ENCODE data around the gene HGS. TPM values are rescaled to one million over a fixed set of nuclear protein-coding genes. Genes with fewer than 3 reads are reported as not detected.

The HGS gene
- total and polyA plus RNA-seq, 2 donors (not counting 3 experiments of a cell fraction or from before 2014, with no cell fraction given): 166 to 191 TPM

DNA sequence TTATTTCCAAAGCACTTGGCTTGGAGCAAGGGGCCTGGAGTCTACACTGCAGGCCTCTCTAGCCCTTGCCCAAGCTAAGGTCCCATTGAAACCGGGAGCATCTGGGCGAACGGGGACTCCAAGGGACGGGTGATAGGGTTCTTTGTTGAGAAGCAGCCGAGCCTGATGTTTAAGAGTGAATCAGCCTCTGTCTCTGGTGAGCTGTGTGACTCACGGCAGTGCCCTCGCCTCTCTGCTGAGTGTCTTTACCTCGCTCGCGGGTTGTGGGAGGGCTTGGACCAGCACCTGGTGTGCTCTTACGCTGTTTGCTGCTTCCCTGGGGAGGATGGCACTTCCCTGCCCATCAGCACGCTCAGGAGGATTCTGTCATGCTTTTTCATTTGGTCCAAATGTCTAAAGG lies 1.3 kb downstream of the HGS start:
- DNase-seq (ENCODE audit: low read depth, low spot score) (peak; percentile 17), FAIRE-seq (peak; percentile 53)
- intact Hi-C loops (cut with micrococcal nuclease): loop anchor here (2.0 kb wide), 1 partner anchor 18 kb away; the partner anchor contains the start of gene MRPL12
- POLR2A ChIA-PET: no interaction called here
- H3K4me3 ChIP-seq (replicated peaks in 1 of 3; ENCODE audit: insufficient read depth in 1 of 3, low read depth in 1 of 3, low read length in 3 of 3): peak overlapping the region in 2 of 3 experiments; percentile 50 to 93
- no peaks in the 10 kb centered on the region for H3K9me1 ChIP-seq (replicated peaks; ENCODE audit: control insufficient read depth, extremely low read depth, insufficient read depth, low read length)
- H3K9me3 ChIP-seq (replicated peaks; ENCODE audit: control insufficient read depth, insufficient read depth, low read length): no peaks in the 10 kb centered on the region
- TF ChIP-seq POLR2AphosphoS5 (IDR thresholded peaks at IDR 0.05; ENCODE audit: insufficient read depth, low read depth, low read length) (no peak), JUN (IDR thresholded peaks at IDR 0.05; ENCODE audit: borderline replicate concordance, insufficient read depth, insufficient read length, low read depth) (no peak), GATA2 (IDR thresholded peaks at IDR 0.05; ENCODE audit: insufficient read depth, insufficient read length, low read depth, low read length) (no peak), POLR2A (IDR thresholded peaks at IDR 0.05; ENCODE audit: low read depth, low read length) (no peak), EZH2 (IDR thresholded peaks at IDR 0.05; ENCODE audit: borderline replicate concordance, low read depth, low read length, severe bottlenecking) (no peak), MYC (IDR thresholded peaks at IDR 0.05; ENCODE audit: low read depth, low read length) (no peak), FOS (IDR thresholded peaks at IDR 0.05; ENCODE audit: borderline replicate concordance, insufficient read depth, low read length) (no peak)
- TF ChIP-seq, protein P1, sequence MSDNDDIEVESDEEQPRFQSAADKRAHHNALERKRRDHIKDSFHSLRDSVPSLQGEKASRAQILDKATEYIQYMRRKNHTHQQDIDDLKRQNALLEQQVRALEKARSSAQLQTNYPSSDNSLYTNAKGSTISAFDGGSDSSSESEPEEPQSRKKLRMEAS (IDR thresholded peaks at IDR 0.05; ENCODE audit: insufficient read depth, insufficient read length): no peak
- TF ChIP-seq, protein P2, sequence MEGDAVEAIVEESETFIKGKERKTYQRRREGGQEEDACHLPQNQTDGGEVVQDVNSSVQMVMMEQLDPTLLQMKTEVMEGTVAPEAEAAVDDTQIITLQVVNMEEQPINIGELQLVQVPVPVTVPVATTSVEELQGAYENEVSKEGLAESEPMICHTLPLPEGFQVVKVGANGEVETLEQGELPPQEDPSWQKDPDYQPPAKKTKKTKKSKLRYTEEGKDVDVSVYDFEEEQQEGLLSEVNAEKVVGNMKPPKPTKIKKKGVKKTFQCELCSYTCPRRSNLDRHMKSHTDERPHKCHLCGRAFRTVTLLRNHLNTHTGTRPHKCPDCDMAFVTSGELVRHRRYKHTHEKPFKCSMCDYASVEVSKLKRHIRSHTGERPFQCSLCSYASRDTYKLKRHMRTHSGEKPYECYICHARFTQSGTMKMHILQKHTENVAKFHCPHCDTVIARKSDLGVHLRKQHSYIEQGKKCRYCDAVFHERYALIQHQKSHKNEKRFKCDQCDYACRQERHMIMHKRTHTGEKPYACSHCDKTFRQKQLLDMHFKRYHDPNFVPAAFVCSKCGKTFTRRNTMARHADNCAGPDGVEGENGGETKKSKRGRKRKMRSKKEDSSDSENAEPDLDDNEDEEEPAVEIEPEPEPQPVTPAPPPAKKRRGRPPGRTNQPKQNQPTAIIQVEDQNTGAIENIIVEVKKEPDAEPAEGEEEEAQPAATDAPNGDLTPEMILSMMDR (IDR thresholded peaks at IDR 0.05; ENCODE audit: extremely low read depth in 1 of 2, insufficient read depth in 1 of 2, low read depth in 1 of 2, low read length in 2 of 2): no peak
- H4K20me1 ChIP-seq (replicated peaks; ENCODE audit: control insufficient read depth, extremely low read depth, insufficient read depth, low read length): no peaks in the 10 kb centered on the region
- no peaks in the 10 kb centered on the region for H3K27me3 ChIP-seq (ENCODE audit: control insufficient read depth in 2 of 2, insufficient read depth in 2 of 2, low read length in 2 of 2)
- peaks cover 9 to 47% of the 10 kb centered on the region in 2 experiments for H3K36me3 ChIP-seq (ENCODE audit: control insufficient read depth in 2 of 2, extremely low read depth in 1 of 2, insufficient read depth in 2 of 2, low read length in 2 of 2)
- peaks cover 16% of the 10 kb centered on the region for H3K4me1 ChIP-seq (ENCODE audit: control insufficient read depth, extremely low read depth, insufficient read depth, low read length)
- CTCF ChIA-PET: interaction anchor here (0.9 to 3.0 kb wide), 2 partner anchors 9 to 17 kb away, joined by 3 to 19 read pairs; partner anchors contain the start of gene MRPL12
- peak overlapping the region; percentile 87 for H3K9ac ChIP-seq (replicated peaks; ENCODE audit: extremely low read depth, insufficient read depth, low read length)
- BruUV-seq (replicated peaks): no TSS peak
- peak overlapping the region; percentile 48 for H3K4me2 ChIP-seq (ENCODE audit: insufficient read depth, low read length)
- peaks cover 79% of the 10 kb centered on the region for H3K79me2 ChIP-seq (ENCODE audit: control insufficient read depth, insufficient read depth, low read length)
- H2AFZ ChIP-seq (ENCODE audit: low read depth, low read length): no peak overlapping the region
- dilution Hi-C loops (cut with MboI; ENCODE audit: extremely low pct_ligation_motif_present, low sequenced_read_pairs): no loop called here
- peak overlapping the region; percentile 50 for H3K27ac ChIP-seq (ENCODE audit: insufficient read depth, low read depth, low read length)

Measured in endothelial cell of umbilical vein (primary cell).